ENCODE measurements around the gene CD300LG.
"Not testable (repeated sequence)": the region's sequence is repeated elsewhere in the genome, so short reads cannot be mapped to it uniquely, and the experiment has no call there.

The CD300LG gene

DNA sequence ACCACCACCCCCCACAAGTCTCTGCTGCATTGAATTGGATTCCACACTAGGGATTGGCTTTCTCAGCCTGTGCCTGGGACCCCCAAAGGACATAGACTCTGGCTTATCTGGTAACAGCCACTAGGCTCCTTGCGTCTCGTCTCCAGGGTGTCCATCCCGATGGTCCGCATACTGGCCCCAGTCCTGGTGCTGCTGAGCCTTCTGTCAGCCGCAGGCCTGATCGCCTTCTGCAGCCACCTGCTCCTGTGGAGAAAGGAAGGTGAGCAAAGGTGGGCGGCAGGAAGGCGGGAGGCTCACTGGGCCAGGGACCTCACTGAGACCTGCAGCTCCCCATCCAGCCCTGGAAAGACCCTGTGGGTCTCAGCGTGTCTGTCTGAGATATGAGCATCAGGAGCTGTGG is 8.1 kb downstream of the CD300LG start:
- H3K9me3 Mint-ChIP-seq = no peaks in the 10 kb centered on the region
- no peak overlapping the region for H3K4me3 Mint-ChIP-seq
- no peaks in the 10 kb centered on the region for H3K4me1 Mint-ChIP-seq (ENCODE audit: low read depth)
- no peak overlapping the region for H3K27ac Mint-ChIP-seq
- no peaks in the 10 kb centered on the region for H3K36me3 Mint-ChIP-seq (ENCODE audit: low read depth)
- H3K27me3 Mint-ChIP-seq = peaks cover 6% of the 10 kb centered on the region

DNA sequence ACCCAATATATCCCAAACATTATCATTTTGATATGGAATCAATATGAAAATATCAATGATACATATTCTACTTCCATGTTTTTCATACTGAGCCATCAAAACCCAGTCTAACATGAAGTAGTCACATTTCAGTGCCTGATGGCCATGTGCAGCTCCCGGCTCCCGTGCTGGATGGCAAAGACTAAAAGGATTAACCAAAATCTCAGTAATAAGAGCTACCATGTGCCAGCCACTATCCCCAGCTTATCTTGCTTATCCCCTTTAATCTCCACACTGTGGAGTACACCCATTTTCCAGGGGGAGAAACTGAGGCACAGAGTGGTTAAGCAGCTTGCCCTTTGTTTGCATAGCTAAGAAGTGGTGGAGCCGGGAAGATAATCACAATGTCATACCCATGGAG is 9.2 kb downstream of the CD300LG start:
- Mint-ChIP-seq H3K4me3 (no peak overlapping the region), H3K4me1 (ENCODE audit: low read depth) (no peaks in the 10 kb centered on the region), H3K36me3 (ENCODE audit: low read depth) (no peaks in the 10 kb centered on the region), H3K27ac (no peak overlapping the region), H3K27me3 (peaks cover 5% of the 10 kb centered on the region), H3K9me3 (no peaks in the 10 kb centered on the region)

DNA sequence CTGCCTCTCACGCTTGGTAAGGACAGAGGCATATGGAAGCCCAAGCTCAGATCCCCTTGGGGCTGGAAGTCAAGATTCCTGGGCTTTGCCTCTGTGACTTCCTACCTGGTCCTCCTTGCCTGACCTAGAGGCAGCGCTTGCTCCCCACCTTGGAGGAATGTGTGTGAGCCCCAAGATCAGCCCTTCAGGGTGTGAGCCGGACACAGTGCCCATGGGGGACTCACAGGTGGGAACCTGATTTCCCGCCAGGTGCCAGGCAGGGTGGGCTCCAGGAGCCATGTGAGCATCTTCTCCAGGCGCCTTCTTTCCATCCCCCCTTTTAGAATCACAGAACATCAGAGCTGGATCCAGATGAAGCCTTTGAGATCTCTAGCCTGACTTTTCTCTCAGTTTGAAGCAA is 10.2 kb downstream of the CD300LG start:
- Mint-ChIP-seq H3K27me3 (peaks cover 5% of the 10 kb centered on the region), H3K4me3 (no peak overlapping the region), H3K27ac (no peak overlapping the region), H3K36me3 (ENCODE audit: low read depth) (no peaks in the 10 kb centered on the region), H3K9me3 (no peaks in the 10 kb centered on the region), H3K4me1 (ENCODE audit: low read depth) (no peaks in the 10 kb centered on the region)

- H3K27me3 Mint-ChIP-seq = peaks cover 5% of the 10 kb centered on the region
- H3K9me3 Mint-ChIP-seq = no peaks in the 10 kb centered on the region
- H3K4me3 Mint-ChIP-seq = no peak overlapping the region
Measured at GRCh38 chr17:43857957-43858600, 11.1 kb downstream of the CD300LG start.

GRCh38 chr17:43860077-43860725 is 13.2 kb downstream of the CD300LG start:
- H3K9me3 Mint-ChIP-seq = no peaks in the 10 kb centered on the region
- H3K36me3 Mint-ChIP-seq (ENCODE audit: low read depth) = no peaks in the 10 kb centered on the region

More at GRCh38 chr17:43857957-43858600, 11.1 kb downstream of the CD300LG start:
- H3K4me1 Mint-ChIP-seq (ENCODE audit: low read depth) = no peaks in the 10 kb centered on the region
- no peaks in the 10 kb centered on the region for H3K36me3 Mint-ChIP-seq (ENCODE audit: low read depth)
- no peak overlapping the region for H3K27ac Mint-ChIP-seq

DNA sequence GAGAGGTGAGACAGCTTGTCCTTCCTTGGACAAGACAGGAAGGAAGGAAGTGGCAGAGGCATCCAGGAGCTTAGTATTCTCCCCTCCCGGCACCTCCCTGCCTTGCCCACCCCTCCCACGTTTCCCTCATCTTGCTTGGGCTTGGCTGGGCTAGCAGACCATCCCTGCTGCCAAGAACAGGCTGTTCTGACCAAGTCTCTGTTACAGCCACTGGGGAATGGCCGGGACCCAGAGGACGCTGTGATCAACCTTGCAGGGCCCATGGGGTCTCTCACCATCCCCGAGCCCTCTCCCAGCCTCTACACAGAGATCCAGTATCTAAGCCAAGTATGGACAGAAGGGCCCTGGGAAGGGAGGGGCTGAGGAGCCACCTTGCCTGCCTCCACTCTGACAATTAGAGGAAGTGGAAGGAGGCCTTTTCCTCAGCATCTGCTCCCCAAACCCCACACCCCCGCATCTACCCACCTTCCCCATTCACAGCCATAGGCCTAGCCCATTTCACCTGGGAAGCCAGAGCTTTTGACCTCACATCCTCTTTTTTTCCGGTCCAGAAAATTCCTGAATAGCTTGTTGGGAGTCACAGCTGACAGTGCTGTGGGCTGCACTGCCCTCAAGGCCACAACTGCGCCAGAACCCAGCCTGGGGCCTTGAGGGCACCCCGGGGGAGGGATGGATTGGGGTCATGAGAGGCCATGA is 14.1 kb downstream of the CD300LG start:
- Mint-ChIP-seq H3K4me1 (ENCODE audit: low read depth) (no peaks in the 10 kb centered on the region), H3K4me3 (no peak overlapping the region), H3K9me3 (no peaks in the 10 kb centered on the region), H3K27ac (no peak overlapping the region), H3K27me3 (peaks cover 5% of the 10 kb centered on the region), H3K36me3 (ENCODE audit: low read depth) (no peaks in the 10 kb centered on the region)

More at GRCh38 chr17:43860077-43860725, 13.2 kb downstream of the CD300LG start:
- Mint-ChIP-seq H3K4me3 (no peak overlapping the region), H3K27me3 (peaks cover 5% of the 10 kb centered on the region), H3K27ac (no peak overlapping the region), H3K4me1 (ENCODE audit: low read depth) (no peaks in the 10 kb centered on the region)

GRCh38 chr17:43861960-43862359 is 15.0 kb downstream of the CD300LG start:
- no peaks in the 10 kb centered on the region for H3K4me1 Mint-ChIP-seq (ENCODE audit: low read depth)
- H3K27me3 Mint-ChIP-seq = peaks cover 3% of the 10 kb centered on the region
- no peak overlapping the region for H3K27ac Mint-ChIP-seq
- no peaks in the 10 kb centered on the region for H3K9me3 Mint-ChIP-seq
- no peak overlapping the region for H3K4me3 Mint-ChIP-seq
- no peaks in the 10 kb centered on the region for H3K36me3 Mint-ChIP-seq (ENCODE audit: low read depth)

GRCh38 chr17:43864161-43864984 is 17.4 kb downstream of the CD300LG start:
- no peaks in the 10 kb centered on the region for H3K4me1 Mint-ChIP-seq (ENCODE audit: low read depth)
- no peaks in the 10 kb centered on the region for H3K9me3 Mint-ChIP-seq
- H3K36me3 Mint-ChIP-seq (ENCODE audit: low read depth) = no peaks in the 10 kb centered on the region
- H3K27me3 Mint-ChIP-seq = peaks cover 21% of the 10 kb centered on the region
- no peak overlapping the region for H3K27ac Mint-ChIP-seq
- no peak overlapping the region for H3K4me3 Mint-ChIP-seq

- Mint-ChIP-seq H3K4me3 (no peak overlapping the region), H3K9me3 (no peaks in the 10 kb centered on the region), H3K4me1 (ENCODE audit: low read depth) (no peaks in the 10 kb centered on the region), H3K36me3 (ENCODE audit: low read depth) (no peaks in the 10 kb centered on the region), H3K27me3 (peaks cover 32% of the 10 kb centered on the region), H3K27ac (no peak overlapping the region)
Measured at GRCh38 chr17:43868226-43868994, 21.4 kb downstream of the CD300LG start.

- not testable (repeated sequence) for H3K4me1 Mint-ChIP-seq (ENCODE audit: low read depth); H3K36me3 Mint-ChIP-seq (ENCODE audit: low read depth); H3K27ac Mint-ChIP-seq; H3K4me3 Mint-ChIP-seq; H3K9me3 Mint-ChIP-seq
- peaks cover 32% of the 10 kb centered on the region for H3K27me3 Mint-ChIP-seq
Measured at GRCh38 chr17:43869031-43869430, 22.1 kb downstream of the CD300LG start.

DNA sequence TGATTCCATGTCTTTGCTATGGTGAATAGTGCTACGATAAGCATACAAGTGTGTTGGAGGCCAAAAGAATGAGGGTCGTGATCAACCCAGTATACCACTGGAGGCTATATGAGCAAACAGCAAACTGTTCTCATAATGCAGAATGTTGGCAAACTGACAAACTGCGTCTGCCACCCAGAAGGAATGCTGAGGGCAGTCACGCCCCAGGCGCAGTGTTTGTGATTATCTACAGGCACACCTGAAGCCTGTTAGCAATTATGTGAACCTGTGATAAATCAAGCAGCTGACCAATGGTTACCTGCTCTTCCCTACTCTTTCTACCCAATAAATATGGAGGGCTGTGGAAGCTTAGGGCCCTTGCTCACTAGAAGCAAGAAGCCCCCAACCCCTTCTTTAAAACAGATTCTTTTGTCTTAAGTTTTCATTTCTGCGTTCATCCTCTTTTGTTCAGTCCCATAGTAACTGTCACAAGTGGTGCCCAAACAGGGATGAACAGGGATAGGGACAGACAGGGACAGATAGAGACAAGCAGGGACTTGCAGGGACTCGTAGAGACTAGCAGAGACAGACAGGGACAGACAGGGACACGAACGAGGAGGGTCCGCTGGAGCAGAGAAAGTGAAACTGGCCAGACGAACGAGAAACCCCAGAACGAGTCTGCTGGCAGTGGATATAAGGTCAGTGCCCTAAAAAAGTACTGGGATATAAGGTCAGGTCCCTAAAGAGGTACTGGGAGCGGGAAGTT is 25.1 kb downstream of the CD300LG start:
- no peaks in the 10 kb centered on the region for H3K9me3 Mint-ChIP-seq
- peaks cover 33% of the 10 kb centered on the region for H3K27me3 Mint-ChIP-seq
- H3K4me3 Mint-ChIP-seq = no peak overlapping the region
- no peak overlapping the region for H3K27ac Mint-ChIP-seq
- no peaks in the 10 kb centered on the region for H3K36me3 Mint-ChIP-seq (ENCODE audit: low read depth)
- H3K4me1 Mint-ChIP-seq (ENCODE audit: low read depth) = no peaks in the 10 kb centered on the region

DNA sequence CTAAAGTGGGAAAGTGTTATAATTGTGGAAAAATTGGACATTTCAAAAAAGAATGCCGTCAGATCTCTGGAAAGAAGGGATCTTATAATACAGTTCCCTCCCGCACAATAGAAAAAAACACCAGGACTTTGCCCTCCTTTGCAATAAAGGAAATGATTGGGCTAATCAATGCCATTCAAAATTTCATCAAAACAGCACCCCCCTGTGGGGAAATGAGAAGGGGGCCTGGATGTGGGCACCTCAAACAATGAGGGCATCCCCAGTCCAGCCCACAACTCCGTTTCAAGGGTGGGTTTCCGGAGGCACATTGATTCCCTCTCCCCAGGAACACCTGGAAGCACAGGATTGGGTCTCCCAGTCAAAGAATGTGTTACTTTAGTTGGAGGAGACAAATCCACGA is 26.1 kb downstream of the CD300LG start:
- H3K4me3 Mint-ChIP-seq = no peak overlapping the region
- no peaks in the 10 kb centered on the region for H3K9me3 Mint-ChIP-seq
- no peaks in the 10 kb centered on the region for H3K36me3 Mint-ChIP-seq (ENCODE audit: low read depth)
- H3K4me1 Mint-ChIP-seq (ENCODE audit: low read depth) = no peaks in the 10 kb centered on the region
- peaks cover 23% of the 10 kb centered on the region for H3K27me3 Mint-ChIP-seq
- no peak overlapping the region for H3K27ac Mint-ChIP-seq

- Mint-ChIP-seq H3K4me3 (no peak overlapping the region), H3K9me3 (no peaks in the 10 kb centered on the region), H3K27me3 (peaks cover 17% of the 10 kb centered on the region), H3K36me3 (ENCODE audit: low read depth) (no peaks in the 10 kb centered on the region), H3K4me1 (ENCODE audit: low read depth) (no peaks in the 10 kb centered on the region), H3K27ac (no peak overlapping the region)
Measured at GRCh38 chr17:43873815-43874214, 26.8 kb downstream of the CD300LG start.

GRCh38 chr17:43874293-43874692 is 27.3 kb downstream of the CD300LG start:
- Mint-ChIP-seq H3K27me3 (peaks cover 16% of the 10 kb centered on the region), H3K9me3 (no peaks in the 10 kb centered on the region), H3K36me3 (ENCODE audit: low read depth) (no peaks in the 10 kb centered on the region), H3K4me1 (ENCODE audit: low read depth) (no peaks in the 10 kb centered on the region), H3K27ac (no peak overlapping the region), H3K4me3 (no peak overlapping the region)
